ENCODE measurements around the gene SDHAF1. TPM values are rescaled to one million over a fixed set of nuclear protein-coding genes. Genes with fewer than 3 reads are reported as not detected.
A peak's percentile ranks its signal among the peaks of the same experiment; 100 is the strongest.

The SDHAF1 gene, protein sequence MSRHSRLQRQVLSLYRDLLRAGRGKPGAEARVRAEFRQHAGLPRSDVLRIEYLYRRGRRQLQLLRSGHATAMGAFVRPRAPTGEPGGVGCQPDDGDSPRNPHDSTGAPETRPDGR
- 4.6 and 18.6 TPM in 2 replicates for total RNA-seq (ENCODE audit: low replicate concordance)

DNA sequence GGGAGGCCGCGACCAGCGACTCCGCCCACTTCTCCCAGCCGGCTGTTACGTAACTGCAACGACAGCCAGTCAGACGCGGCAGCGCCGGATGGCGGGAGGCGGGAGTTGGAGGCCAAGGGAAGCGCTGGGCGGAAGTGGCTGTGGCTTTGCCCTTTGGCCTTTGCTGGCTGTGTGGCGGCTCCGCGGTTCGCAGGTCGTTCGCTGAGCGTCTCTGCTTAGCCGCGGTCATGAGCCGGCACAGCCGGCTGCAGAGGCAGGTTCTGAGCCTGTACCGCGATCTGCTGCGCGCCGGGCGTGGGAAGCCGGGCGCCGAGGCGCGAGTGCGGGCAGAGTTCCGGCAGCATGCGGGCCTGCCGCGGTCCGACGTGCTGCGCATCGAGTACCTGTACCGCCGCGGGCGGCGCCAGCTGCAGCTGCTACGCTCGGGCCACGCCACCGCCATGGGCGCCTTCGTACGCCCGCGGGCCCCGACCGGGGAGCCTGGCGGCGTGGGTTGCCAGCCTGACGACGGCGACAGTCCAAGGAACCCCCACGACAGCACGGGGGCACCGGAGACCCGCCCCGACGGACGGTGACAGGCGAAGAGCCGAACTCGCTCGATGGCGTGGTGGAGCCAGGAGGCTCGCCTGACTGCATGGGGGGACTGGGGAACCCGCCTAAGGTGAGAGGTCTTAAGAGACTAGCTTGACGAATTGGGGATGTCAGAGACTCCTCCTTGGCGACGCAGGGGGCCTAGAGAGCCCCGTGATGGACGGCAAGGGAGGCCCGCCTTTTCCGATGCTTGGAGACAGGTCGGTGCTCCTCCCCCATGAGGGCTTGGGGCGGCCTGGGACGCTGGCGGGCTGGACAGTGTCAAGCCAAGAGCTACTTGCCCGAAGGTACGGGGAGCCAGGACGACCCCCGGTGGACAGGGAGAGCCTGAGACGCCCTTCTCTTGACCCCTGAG, at the start of gene SDHAF1:
Gene SDHAF1, plus strand, starts transcription at position 141 of the 946 bp plus-strand sequence. Its CDS starts 87 bp downstream, at position 228.
- Histone ChIP-seq H3K27me3 (peaks cover under 1% of the 10 kb centered on the region), H3K4me1 (no peaks in the 10 kb centered on the region), H3K79me2 (ENCODE audit: low read depth) (peaks cover 13% of the 10 kb centered on the region), H3F3A (ENCODE audit: low read depth) (peaks cover 14% of the 10 kb centered on the region), H3K27ac (no peak within 1 kb of the TSS), H3K4me3 (peak within 1 kb of the TSS; percentile 59), H3K36me3 (no peaks in the 10 kb centered on the region), H2AFZ (replicated peaks) (peak within 1 kb of the TSS; percentile 58), H3K9me3 (ENCODE audit: low read depth) (no peaks in the 10 kb centered on the region), H3K9ac (no peak within 1 kb of the TSS), H4K20me1 (ENCODE audit: low read depth) (peaks cover 12% of the 10 kb centered on the region), H3K4me2 (peak within 1 kb of the TSS; percentile 83)
- Mint-ChIP-seq H3K9me3 (no peaks in the 10 kb centered on the region), H3K4me1 (peaks cover 30% of the 10 kb centered on the region), H3K27ac (peak within 1 kb of the TSS; percentile 78), H3K36me3 (peaks cover 3% of the 10 kb centered on the region), H3K27me3 (ENCODE audit: insufficient read depth, low read depth) (peaks cover 2% of the 10 kb centered on the region), H3K4me3 (peak within 1 kb of the TSS; percentile 89)
- peak; percentile 96 for DNase-seq (ENCODE audit: low spot score)
- TF ChIP-seq EZH2 (IDR thresholded peaks at IDR 0.05): peak; percentile 28
- TF ChIP-seq CTCF (IDR thresholded peaks at IDR 0.05): no peak

DNA sequence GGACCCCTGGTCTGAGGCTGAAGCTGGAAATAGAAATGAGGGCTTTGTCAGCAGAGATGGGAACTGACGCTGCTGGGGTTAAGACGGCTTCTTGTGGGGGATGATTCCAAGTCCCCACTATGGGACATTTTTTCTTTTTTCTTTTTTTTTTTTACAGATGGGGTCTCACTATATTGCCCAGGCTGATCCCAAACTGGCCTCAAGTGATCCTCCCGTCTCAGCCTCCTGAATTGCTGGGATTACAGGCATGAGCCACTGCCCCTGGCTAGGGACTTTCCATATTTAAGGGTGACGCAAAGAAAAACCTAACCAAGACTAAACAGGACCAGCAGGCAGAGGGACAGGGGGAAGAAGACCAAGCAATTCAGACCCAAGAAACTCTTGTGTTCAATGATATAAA, 48.8 kb upstream of the SDHAF1 start:
- H3K27me3 Mint-ChIP-seq (ENCODE audit: insufficient read depth, low read depth): peaks cover 11% of the 10 kb centered on the region
- Histone ChIP-seq H3K9me3 (ENCODE audit: low read depth) (no peaks in the 10 kb centered on the region), H4K20me1 (ENCODE audit: low read depth) (peaks cover 10% of the 10 kb centered on the region), H3K36me3 (no peaks in the 10 kb centered on the region), H3K27ac (no peak overlapping the region), H3K4me2 (no peak overlapping the region), H3K79me2 (ENCODE audit: low read depth) (no peaks in the 10 kb centered on the region), H2AFZ (replicated peaks) (no peak overlapping the region), H3K27me3 (no peaks in the 10 kb centered on the region), H3K4me1 (no peaks in the 10 kb centered on the region), H3K4me3 (no peak overlapping the region), H3F3A (ENCODE audit: low read depth) (peaks cover 4% of the 10 kb centered on the region), H3K9ac (no peak overlapping the region)
- no peaks in the 10 kb centered on the region for H3K9me3 Mint-ChIP-seq
- no peak for DNase-seq (ENCODE audit: low spot score)
- H3K4me3 Mint-ChIP-seq: no peak overlapping the region
- H3K27ac Mint-ChIP-seq: no peak overlapping the region
- H3K4me1 Mint-ChIP-seq: peaks cover 3% of the 10 kb centered on the region
- TF ChIP-seq EZH2phosphoT487 (IDR thresholded peaks at IDR 0.05) (no peak), CTCF (IDR thresholded peaks at IDR 0.05) (no peak), EZH2 (IDR thresholded peaks at IDR 0.05) (no peak)
- H3K36me3 Mint-ChIP-seq: peaks cover 14% of the 10 kb centered on the region

DNA sequence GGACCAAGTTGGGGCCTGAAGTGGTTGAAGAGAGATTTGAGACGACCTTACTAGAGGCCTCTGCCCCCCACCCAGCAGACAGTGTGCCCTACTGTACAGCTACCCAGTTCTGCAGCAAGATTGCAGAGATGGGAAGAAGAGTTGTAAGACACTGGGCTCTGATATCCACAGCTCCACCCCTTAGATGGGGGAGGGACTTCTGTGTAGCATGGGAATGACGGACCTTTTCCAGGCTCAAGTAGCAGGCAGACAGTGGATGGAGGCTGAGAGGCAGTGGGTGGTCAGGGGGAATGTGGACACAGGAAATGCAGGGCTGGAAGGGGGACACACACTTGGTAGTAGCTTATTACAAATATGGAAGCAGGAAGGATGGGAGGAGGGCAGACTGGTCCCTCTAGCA, 45.9 kb upstream of the SDHAF1 start:
- Mint-ChIP-seq H3K4me1 (peaks cover 3% of the 10 kb centered on the region), H3K27ac (no peak overlapping the region), H3K9me3 (no peaks in the 10 kb centered on the region), H3K27me3 (ENCODE audit: insufficient read depth, low read depth) (peaks cover 15% of the 10 kb centered on the region), H3K36me3 (peaks cover 6% of the 10 kb centered on the region), H3K4me3 (no peak overlapping the region)
- Histone ChIP-seq H3K27ac (no peak overlapping the region), H2AFZ (replicated peaks) (no peak overlapping the region), H3K36me3 (no peaks in the 10 kb centered on the region), H3K9me3 (ENCODE audit: low read depth) (no peaks in the 10 kb centered on the region), H3K9ac (no peak overlapping the region), H3F3A (ENCODE audit: low read depth) (peaks cover 4% of the 10 kb centered on the region), H4K20me1 (ENCODE audit: low read depth) (no peaks in the 10 kb centered on the region), H3K79me2 (ENCODE audit: low read depth) (no peaks in the 10 kb centered on the region), H3K4me3 (no peak overlapping the region), H3K4me2 (no peak overlapping the region), H3K27me3 (no peaks in the 10 kb centered on the region), H3K4me1 (no peaks in the 10 kb centered on the region)
- TF ChIP-seq EZH2 (IDR thresholded peaks at IDR 0.05) (no peak), EZH2phosphoT487 (IDR thresholded peaks at IDR 0.05) (no peak), CTCF (IDR thresholded peaks at IDR 0.05) (no peak)
- no peak for DNase-seq (ENCODE audit: low spot score)

Measured in neural progenitor cell (in vitro differentiated cells).